GM23338 (cell line): ENCODE results near the gene KCNMA1. TPM values are rescaled to one million over a fixed set of nuclear protein-coding genes. Genes with fewer than 3 reads are reported as not detected.

Experiments used
- ATAC-seq: fragments of 200-7000 bp; cut with Tn5 transposase; 3 replicates; pipeline ENCODE4 v1.9.1; 2020
- DNase-seq: peaks from one replicate; pipeline ENCODE4 v3.0.0-alpha.2; 2015; ENCODE audit warnings: low spot score
- H2AFZ ChIP-seq: fragments of 200-600 bp; sonication (generic); 2 replicates; pipeline ENCODE4 v1.8.0; 2016; ENCODE audit warnings: antibody characterized with exemption, mild to moderate bottlenecking, moderate library complexity
- H3F3A ChIP-seq: fragments of 200-600 bp; sonication (generic); replicated peaks from 2 replicates; pipeline ENCODE4 v1.8.0; 2017; ENCODE audit warnings: antibody characterized with exemption, mixed run types, low read depth
- H3K27ac ChIP-seq: fragments of 200-600 bp; sonication (generic); 2 replicates; pipeline ENCODE4 v1.6.1; 2016; ENCODE audit warnings: low read depth
- H3K27me3 ChIP-seq: fragments of 200-600 bp; sonication (generic); 2 replicates; pipeline ENCODE4 v1.8.0; 2016; ENCODE audit warnings: mild to moderate bottlenecking, mixed run types, moderate library complexity; ENCODE audit not compliant: insufficient read depth
- H3K36me3 ChIP-seq: fragments of 200-600 bp; sonication (generic); 2 replicates; pipeline ENCODE4 v1.8.0; 2016; ENCODE audit warnings: mild to moderate bottlenecking; ENCODE audit not compliant: insufficient read depth
- H3K4me1 ChIP-seq: fragments of 200-600 bp; sonication (generic); 2 replicates; pipeline ENCODE4 v1.8.0; 2016; ENCODE audit warnings: mild to moderate bottlenecking, moderate library complexity; ENCODE audit not compliant: insufficient read depth
- H3K4me2 ChIP-seq: fragments of 200-600 bp; sonication (generic); 2 replicates; pipeline ENCODE4 v1.7.1; 2017; ENCODE audit warnings: mixed run types
- H3K4me3 ChIP-seq: fragments of 200-600 bp; sonication (generic); 2 replicates; pipeline ENCODE4 v1.6.1; 2016; ENCODE audit warnings: mixed run types
- H3K79me2 ChIP-seq: fragments of 200-600 bp; sonication (generic); replicated peaks from 2 replicates; pipeline ENCODE4 v1.8.0; 2017; ENCODE audit warnings: mild to moderate bottlenecking; ENCODE audit not compliant: insufficient read depth
- H3K9me2 ChIP-seq: fragments of 200-600 bp; sonication (generic); 2 replicates; pipeline ENCODE4 v1.8.0; 2017; ENCODE audit not compliant: insufficient read depth
- H4K20me1 ChIP-seq: fragments of 200-600 bp; sonication (generic); replicated peaks from 2 replicates; pipeline ENCODE4 v1.8.0; 2017; ENCODE audit warnings: mild to moderate bottlenecking; ENCODE audit not compliant: insufficient read depth
- H3K27ac Mint-ChIP-seq: 2 replicates; pipeline ENCODE4 v1.8.0; 2020; ENCODE audit warnings: inconsistent platforms, mild to moderate bottlenecking, moderate library complexity, mixed read lengths
- H3K27me3 Mint-ChIP-seq: 3 replicates; pipeline ENCODE4 v1.8.0; 2022; ENCODE audit warnings: low read depth, mild to moderate bottlenecking, moderate library complexity, mixed read lengths, inconsistent platforms; ENCODE audit not compliant: insufficient read depth, poor library complexity
- H3K36me3 Mint-ChIP-seq: 3 replicates; pipeline ENCODE4 v1.8.0; 2021; ENCODE audit warnings: low read depth, mild to moderate bottlenecking, inconsistent platforms, moderate library complexity, mixed read lengths
- H3K4me1 Mint-ChIP-seq: 3 replicates; pipeline ENCODE4 v1.8.0; 2020; ENCODE audit warnings: mild to moderate bottlenecking, inconsistent platforms, mixed read lengths
- H3K4me3 Mint-ChIP-seq: 3 replicates; pipeline ENCODE4 v1.8.0; 2021; ENCODE audit warnings: moderate library complexity, mild to moderate bottlenecking, inconsistent platforms, mixed read lengths
- H3K9me3 Mint-ChIP-seq: 3 replicates; pipeline ENCODE4 v1.8.0; 2020; ENCODE audit warnings: moderate library complexity, mild to moderate bottlenecking, inconsistent platforms, mixed read lengths
- CREB1 ChIP-seq: fragments of 250-450 bp; sonication (Bioruptor Pico); IDR thresholded peaks from 2 replicates; pipeline ENCODE4 v1.5.0; 2020; ENCODE audit warnings: low read depth, mild to moderate bottlenecking, moderate library complexity
- CTCF ChIP-seq, 2 experiments: fragments of 200-600 bp in 1 of 2; sonication (generic) in 1 of 2; conservative IDR thresholded peaks; 2 replicates each; pipeline versions ENCODE4 v1.5.1 to v1.6.1; 2016 to 2017; ENCODE audit warnings: antibody characterized with exemption in 2 of 2, low read depth in 2 of 2, mild to moderate bottlenecking in 2 of 2, moderate library complexity in 1 of 2
- ETS1 ChIP-seq: IDR thresholded peaks from 2 replicates; pipeline ENCODE4 v1.6.1; 2016; ENCODE audit warnings: antibody characterized with exemption
- EZH2 ChIP-seq: fragments of 200-600 bp; sonication (generic); IDR thresholded peaks from one replicate; pipeline ENCODE4 v1.8.0; 2017; ENCODE audit warnings: antibody characterized with exemption, mild to moderate bottlenecking, low read depth; ENCODE audit not compliant: unreplicated experiment
- EZH2phosphoT487 ChIP-seq: fragments of 200-600 bp; sonication (generic); IDR thresholded peaks from one replicate; pipeline ENCODE4 v1.8.1; 2018; ENCODE audit warnings: antibody characterized with exemption; ENCODE audit not compliant: unreplicated experiment
- JUNB ChIP-seq: IDR thresholded peaks from one replicate; pipeline ENCODE4 v1.6.1; 2016; ENCODE audit warnings: antibody characterized with exemption; ENCODE audit not compliant: unreplicated experiment
- NANOG ChIP-seq: IDR thresholded peaks from 2 replicates; pipeline ENCODE4 v1.6.1; 2016; ENCODE audit warnings: antibody characterized with exemption, borderline replicate concordance
- POLR2AphosphoS5 ChIP-seq: IDR thresholded peaks from 2 replicates; pipeline ENCODE4 v1.6.1; 2016; ENCODE audit warnings: antibody characterized with exemption, low read depth
- REST ChIP-seq: IDR thresholded peaks from one replicate; pipeline ENCODE4 v1.6.1; 2018; ENCODE audit warnings: antibody characterized with exemption; ENCODE audit not compliant: unreplicated experiment
- STAT1 ChIP-seq: IDR thresholded peaks from one replicate; pipeline ENCODE4 v1.6.1; 2016; ENCODE audit warnings: antibody characterized with exemption; ENCODE audit not compliant: unreplicated experiment
- ZNF114 ChIP-seq: fragments of 250-450 bp; sonication (Bioruptor Pico); IDR thresholded peaks from 2 replicates; pipeline ENCODE4 v1.5.0; 2020; ENCODE audit warnings: mild to moderate bottlenecking, moderate library complexity
- ZNF331 ChIP-seq: fragments of 250-450 bp; sonication (Bioruptor Pico); IDR thresholded peaks from 2 replicates; pipeline ENCODE4 v1.5.0; 2020; ENCODE audit warnings: low read depth, mild to moderate bottlenecking, moderate library complexity
- ZNF462 ChIP-seq: fragments of 250-450 bp; sonication (Bioruptor Pico); IDR thresholded peaks from 2 replicates; pipeline ENCODE4 v1.5.0; 2020; ENCODE audit warnings: mild to moderate bottlenecking, moderate library complexity
- polyA plus RNA-seq: library from polyadenylated mRNA; unstranded; fragments of >200 nt; fragmentation: Nextera tagmentation; extraction: Ambion mirVana; gene quantifications from 2 replicates; pipeline ENCODE4 v1.2.1, GENCODE V29; 2016
- total RNA-seq: library from RNA; depleted of rRNA; stranded (reverse); fragments of >200 nt; shearing (Covaris generic); gene quantifications from 2 replicates; pipeline ENCODE4 v1.2.3, GENCODE V29; 2014

KCNMA1 gene
- total and polyA plus RNA-seq, 2 experiments from 2014 or later: 8.2 to 9.0 TPM

GRCh38 chr10:77513220-77513619 lies 124.4 kb downstream of the KCNMA1 start:
- Histone ChIP-seq H3K36me3 (no peaks in the 10 kb centered on the region), H2AFZ (no peak overlapping the region)
- H3K4me1 Mint-ChIP-seq: peaks cover 27% of the 10 kb centered on the region

More at GRCh38 chr10:77513220-77513619, 124.4 kb downstream of the KCNMA1 start:
- no peaks in the 10 kb centered on the region for H3K9me3 Mint-ChIP-seq
- no peak overlapping the region for H3K4me3 Mint-ChIP-seq
- H3K27ac ChIP-seq: no peak overlapping the region
- no peaks in the 10 kb centered on the region for H3F3A ChIP-seq
- H3K4me3 ChIP-seq: no peak overlapping the region
- H3K4me2 ChIP-seq: no peak overlapping the region
- no peaks in the 10 kb centered on the region for H3K79me2 ChIP-seq
- peaks cover 2% of the 10 kb centered on the region for H3K27me3 Mint-ChIP-seq
- no peaks in the 10 kb centered on the region for H3K9me2 ChIP-seq
- H3K27me3 ChIP-seq: no peaks in the 10 kb centered on the region
- no peak overlapping the region for H3K27ac Mint-ChIP-seq
- H3K36me3 Mint-ChIP-seq: no peaks in the 10 kb centered on the region
- ATAC-seq: no peak; the same call in 2 of the 3 replicates
- TF ChIP-seq POLR2AphosphoS5: no peak
- no peak for TF ChIP-seq EZH2phosphoT487
- TF ChIP-seq CREB1 (CRISPR knock-in tag): no peak
- no peak for TF ChIP-seq NANOG
- no peak for TF ChIP-seq STAT1
- no peak for TF ChIP-seq ZNF331 (CRISPR knock-in tag)
- no peak for TF ChIP-seq EZH2
- TF ChIP-seq ZNF462: no peak
- TF ChIP-seq REST: no peak
- no peak for TF ChIP-seq ETS1
- TF ChIP-seq CTCF (conservative IDR thresholded peaks at IDR 0.05; ENCODE audit: low read depth in 2 of 2): no peak
- no peak for TF ChIP-seq ZNF114 (CRISPR knock-in tag)
- no peak for TF ChIP-seq JUNB
- DNase-seq: no peak
- peaks cover 12% of the 10 kb centered on the region; the same call in 1 of the 2 replicates for H3K4me1 ChIP-seq
- no peaks in the 10 kb centered on the region for H4K20me1 ChIP-seq
